SK-N-SH (cell line): Measurements from ENCODE around the gene SEC11A. TPM values are rescaled to one million over a fixed set of nuclear protein-coding genes. Genes with fewer than 3 reads are reported as not detected.
A peak's percentile ranks its signal among the peaks of the same experiment; 100 is the strongest.

ENCODE experiments used
- CTCF ChIA-PET: fragments of 300-600, 350-600 bp; formaldehyde crosslinking; extraction: SDS; loops from one replicate; lab custom pipeline; 2021; lab: Yijun Ruan, JAX
- POLR2A ChIA-PET: fragments of 350-600 bp; sonication (Branson Sonifier 250); formaldehyde crosslinking; extraction: SDS; loops from one replicate; lab custom pipeline; 2020; ENCODE audit warnings: antibody characterized with exemption, inconsistent platforms; lab: Yijun Ruan, JAX
- DNase-seq: peaks from one replicate; pipeline ENCODE4 v3.0.0; 2012
- H2AFZ ChIP-seq: fragments of 200-600 bp; sonication (generic); 2 replicates; pipeline ENCODE4 v1.8.1; 2016; ENCODE audit warnings: antibody characterized with exemption, mild to moderate bottlenecking, low read depth
- H3F3A ChIP-seq: fragments of 200-600 bp; sonication (generic); replicated peaks from 2 replicates; pipeline ENCODE3; 2016; ENCODE audit warnings: antibody characterized with exemption, mild to moderate bottlenecking; ENCODE audit not compliant: insufficient read depth
- H3K27ac ChIP-seq, 2 experiments: fragments of 200-500 bp in 1 of 2; fragments of 200-600 bp in 1 of 2; sonication (Bioruptor generic) in 1 of 2; sonication (generic), shearing (Covaris generic) in 1 of 2; 2 replicates each; pipeline versions ENCODE4 v1.5.1 to v1.6.1; 2014 to 2016; ENCODE audit warnings: low read depth in 2 of 2, inconsistent platforms in 1 of 2, low read length in 1 of 2, mild to moderate bottlenecking in 1 of 2, mixed read lengths in 1 of 2
- H3K27me3 ChIP-seq: fragments of 200-600 bp; sonication (generic), shearing (Covaris generic); 2 replicates; pipeline ENCODE4 v1.6.1; 2016; ENCODE audit warnings: mixed run types; ENCODE audit not compliant: insufficient read depth
- H3K36me3 ChIP-seq, 2 experiments: fragments of 200-500 bp in 1 of 2; fragments of 200-600 bp in 1 of 2; sonication (Bioruptor generic) in 1 of 2; sonication (generic) in 1 of 2; replicated peaks in 1 of 2; 2 replicates each; pipeline versions ENCODE3 to v1.5.1; 2014 to 2016; ENCODE audit warnings: low read length in 1 of 2, mild to moderate bottlenecking in 1 of 2; ENCODE audit not compliant: insufficient read depth in 2 of 2, control insufficient read depth in 1 of 2
- H3K4me1 ChIP-seq, 2 experiments: fragments of 200-500 bp in 1 of 2; fragments of 200-600 bp in 1 of 2; sonication (Bioruptor generic) in 1 of 2; sonication (generic), shearing (Covaris generic) in 1 of 2; 2 replicates each; pipeline versions ENCODE4 v1.5.1 to v1.6.1; 2014 to 2016; ENCODE audit warnings: low read depth in 1 of 2, low read length in 1 of 2, mixed run types in 1 of 2; ENCODE audit not compliant: insufficient read depth in 2 of 2, control insufficient read depth in 1 of 2
- H3K4me2 ChIP-seq: fragments of 200-600 bp; sonication (generic), shearing (Covaris generic); 2 replicates; pipeline ENCODE4 v1.6.1; 2017; ENCODE audit warnings: mixed run types
- H3K4me3 ChIP-seq, 2 experiments: fragments of 200-500 bp in 1 of 2; fragments of 200-600 bp in 1 of 2; sonication (Bioruptor generic) in 1 of 2; sonication (generic), shearing (Covaris generic) in 1 of 2; 2 replicates each; pipeline versions ENCODE4 v1.5.1 to v1.8.1; 2014 to 2016; ENCODE audit warnings: low read depth in 2 of 2, inconsistent platforms in 1 of 2, low read length in 1 of 2, mild to moderate bottlenecking in 1 of 2, mixed read lengths in 1 of 2, moderate library complexity in 1 of 2
- H3K79me2 ChIP-seq: fragments of 200-600 bp; sonication (generic); 2 replicates; pipeline ENCODE4 v1.8.1; 2017; ENCODE audit warnings: mild to moderate bottlenecking; ENCODE audit not compliant: insufficient read depth
- H3K9ac ChIP-seq: fragments of 200-600 bp; sonication (generic); 2 replicates; pipeline ENCODE4 v1.6.1; 2017; ENCODE audit warnings: mixed run types
- H3K9me2 ChIP-seq: fragments of 200-600 bp; sonication (generic); 2 replicates; pipeline ENCODE4 v1.6.1; 2017; ENCODE audit warnings: mixed run types
- H3K9me3 ChIP-seq: fragments of 200-600 bp; sonication (generic); 2 replicates; pipeline ENCODE4 v1.6.1; 2017; ENCODE audit warnings: mixed run types, mild to moderate bottlenecking, moderate library complexity
- H4K20me1 ChIP-seq: fragments of 200-600 bp; sonication (generic); 2 replicates; pipeline ENCODE4 v1.6.1; 2017; ENCODE audit warnings: mild to moderate bottlenecking, mixed run types; ENCODE audit not compliant: insufficient read depth
- CHD2 ChIP-seq: fragments of 150-350 bp; IDR thresholded peaks from 2 replicates; pipeline ENCODE4 v1.6.1; 2018; ENCODE audit warnings: low read length; ENCODE audit not compliant: partially characterized antibody
- ELF1 ChIP-seq: IDR thresholded peaks from 2 replicates; pipeline ENCODE4 v1.4.0; 2012
- GABPA ChIP-seq: IDR thresholded peaks from 2 replicates; pipeline ENCODE4 v1.4.0; 2012; ENCODE audit warnings: low read depth, mild to moderate bottlenecking
- MXI1 ChIP-seq: IDR thresholded peaks from 2 replicates; pipeline ENCODE4 v1.6.1; 2012; ENCODE audit warnings: mild to moderate bottlenecking, low read depth, low read length, improper control_type of control experiment
- NFIC ChIP-seq: IDR thresholded peaks from 2 replicates; pipeline ENCODE4 v1.4.0; 2012; ENCODE audit warnings: borderline replicate concordance
- RCOR1 ChIP-seq: fragments of 150-350 bp; IDR thresholded peaks from 2 replicates; pipeline ENCODE4 v1.6.1; 2017; ENCODE audit warnings: antibody characterized with exemption, low read length
- RFX5 ChIP-seq: IDR thresholded peaks from 2 replicates; pipeline ENCODE4 v1.6.1; 2012; ENCODE audit warnings: mild to moderate bottlenecking, improper control_type of control experiment, low read length
- RXRA ChIP-seq: IDR thresholded peaks from 2 replicates; pipeline ENCODE4 v1.4.0; 2012; ENCODE audit warnings: low read depth, mild to moderate bottlenecking, borderline replicate concordance
- SIN3A ChIP-seq: IDR thresholded peaks from 2 replicates; pipeline ENCODE4 v1.6.1; 2012; ENCODE audit warnings: low read depth, mild to moderate bottlenecking, low read length, moderate library complexity, borderline replicate concordance
- SMC3 ChIP-seq: IDR thresholded peaks from 2 replicates; pipeline ENCODE4 v1.6.1; 2012; ENCODE audit warnings: low read depth, low read length, improper control_type of control experiment
- TAF1 ChIP-seq: IDR thresholded peaks from 2 replicates; pipeline ENCODE4 v1.6.1; 2012; ENCODE audit warnings: low read depth, mild to moderate bottlenecking, low read length, moderate library complexity, borderline replicate concordance
- TCF12 ChIP-seq: IDR thresholded peaks from 2 replicates; pipeline ENCODE4 v1.4.0; 2012
- TEAD4 ChIP-seq: IDR thresholded peaks from 2 replicates; pipeline ENCODE4 v1.4.0; 2012; ENCODE audit warnings: mild to moderate bottlenecking, borderline replicate concordance; ENCODE audit not compliant: insufficient read depth
- USF1 ChIP-seq: IDR thresholded peaks from 2 replicates; pipeline ENCODE4 v1.4.0; 2012; ENCODE audit warnings: low read depth, borderline replicate concordance
- YY1 ChIP-seq: IDR thresholded peaks from 2 replicates; pipeline ENCODE4 v1.4.0; 2012; ENCODE audit warnings: low read depth, mild to moderate bottlenecking
- WGBS: methylation state at CpG from one replicate; pipeline ENCODE4 v1.1.6; 2017; ENCODE audit warnings: low lambda C conversion rate; 5-methylcytosine and 5-hydroxymethylcytosine counted together
- polyA plus RNA-seq, 3 experiments: library from polyadenylated mRNA; depleted of rRNA; stranded (reverse); fragments of >200 nt; gene quantifications; 2 replicates each; pipeline ENCODE4 v1.2.3, GENCODE V29; 2012
- TF ChIP-seq, protein P1 (sequence below): fragments of 150-350 bp; IDR thresholded peaks from 2 replicates; pipeline ENCODE4 v1.6.1; 2016; ENCODE audit warnings: mild to moderate bottlenecking, low read depth, low read length

Gene SEC11A
- polyA plus RNA-seq, 1 of the 3 experiments (the other 2 are of a cell fraction): 107 TPM

GRCh38 chr15:84659904-84660781 is 55.8 kb downstream of the SEC11A start:
- Histone ChIP-seq H3K27ac (no peak overlapping the region), H3K27me3 (no peaks in the 10 kb centered on the region), H3K36me3 (peaks cover 8 to 32% of the 10 kb centered on the region in 2 experiments), H3K4me1 (peaks cover 0 to 14% of the 10 kb centered on the region in 2 experiments; a peak in 1 of 4 replicates), H3K4me2 (no peak overlapping the region), H3K79me2 (no peaks in the 10 kb centered on the region), H3K9ac (no peak overlapping the region), H3K4me3 (no peak overlapping the region), H2AFZ (no peak overlapping the region), H3K9me3 (no peaks in the 10 kb centered on the region), H4K20me1 (no peaks in the 10 kb centered on the region), H3F3A (peaks cover 27% of the 10 kb centered on the region), H3K9me2 (no peaks in the 10 kb centered on the region)
- ChIA-PET POLR2A (interaction anchor here (0.8 kb wide), 1 partner anchor 87 kb away, joined by 3 read pairs; no protein-coding TSS in a partner anchor), CTCF (interaction anchor here (0.6 to 1.6 kb wide), 3 partner anchors 16 to 89 kb away, joined by 3 to 5 read pairs (median 4); partner anchors contain the start of gene SEC11A)
- TF ChIP-seq USF1 (no peak), RCOR1 (no peak), NFIC (no peak), TAF1 (no peak), ELF1 (no peak), GABPA (no peak), RXRA (no peak), MXI1 (no peak), TEAD4 (no peak)
- TF ChIP-seq, protein P1, sequence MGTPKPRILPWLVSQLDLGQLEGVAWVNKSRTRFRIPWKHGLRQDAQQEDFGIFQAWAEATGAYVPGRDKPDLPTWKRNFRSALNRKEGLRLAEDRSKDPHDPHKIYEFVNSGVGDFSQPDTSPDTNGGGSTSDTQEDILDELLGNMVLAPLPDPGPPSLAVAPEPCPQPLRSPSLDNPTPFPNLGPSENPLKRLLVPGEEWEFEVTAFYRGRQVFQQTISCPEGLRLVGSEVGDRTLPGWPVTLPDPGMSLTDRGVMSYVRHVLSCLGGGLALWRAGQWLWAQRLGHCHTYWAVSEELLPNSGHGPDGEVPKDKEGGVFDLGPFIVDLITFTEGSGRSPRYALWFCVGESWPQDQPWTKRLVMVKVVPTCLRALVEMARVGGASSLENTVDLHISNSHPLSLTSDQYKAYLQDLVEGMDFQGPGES: no peak
- DNase-seq: no peak
- WGBS: 96% methylated on average over 4 of the region's 4 CpGs

GRCh38 chr15:84658788-84659411 is 57.0 kb downstream of the SEC11A start:
- H3K4me3 ChIP-seq: peak overlapping the region; percentile 52 to 54; a peak in 2 of 4 replicates
- peak overlapping the region; percentile 53 to 83 for H3K27ac ChIP-seq
- POLR2A ChIA-PET: interaction anchor here (0.8 to 1.0 kb wide), 2 partner anchors 57 to 90 kb away, joined by 4 to 5 read pairs; partner anchors contain the start of gene SEC11A

More at GRCh38 chr15:84658788-84659411, 57.0 kb downstream of the SEC11A start:
- CTCF ChIA-PET: interaction anchor here (0.5 to 4.2 kb wide), 21 partner anchors 8 to 270 kb away, joined by 3 to 38 read pairs (median 4); partner anchors contain the start of gene SEC11A
- peaks cover 3 to 19% of the 10 kb centered on the region in 2 experiments for H3K36me3 ChIP-seq
- peak; percentile 26 for DNase-seq
- no peaks in the 10 kb centered on the region for H3K9me2 ChIP-seq
- no peaks in the 10 kb centered on the region for H4K20me1 ChIP-seq
- H3K9ac ChIP-seq: peak overlapping the region; percentile 62; the same call in 1 of the 2 replicates
- peak overlapping the region; percentile 82 for H3K4me2 ChIP-seq
- TF ChIP-seq TAF1: no peak
- no peak for TF ChIP-seq RFX5
- TF ChIP-seq TCF12: no peak
- TF ChIP-seq YY1: no peak
- TF ChIP-seq ELF1: no peak
- TF ChIP-seq SIN3A: no peak
- no peak for TF ChIP-seq SMC3
- no peak for TF ChIP-seq CHD2
- H3K79me2 ChIP-seq: peaks cover 2% of the 10 kb centered on the region
- H3F3A ChIP-seq: peaks cover 35% of the 10 kb centered on the region
- peak overlapping the region; percentile 66; the same call in 1 of the 2 replicates for H2AFZ ChIP-seq
- H3K9me3 ChIP-seq: no peaks in the 10 kb centered on the region
- H3K27me3 ChIP-seq: no peaks in the 10 kb centered on the region
- WGBS: 57% methylated on average over 7 of the region's 7 CpGs
- H3K4me1 ChIP-seq: peaks cover 3 to 19% of the 10 kb centered on the region in 2 experiments; a peak in 1 of 4 replicates
